Ramos (cell line): ENCODE results near the gene CHD9NB.
"Not testable (repeated sequence)": the region's sequence is repeated elsewhere in the genome, so short reads cannot be mapped to it uniquely, and the experiment has no call there.

Experiments
- in situ Hi-C: fragments of 300-500 bp; cut with MboI; formaldehyde crosslinking; loops from one replicate; pipeline ENCODE4 v1.14.3; 2022; ENCODE audit warnings: low sequenced_read_pairs; ENCODE audit not compliant: unreplicated experiment

The CHD9NB gene

DNA sequence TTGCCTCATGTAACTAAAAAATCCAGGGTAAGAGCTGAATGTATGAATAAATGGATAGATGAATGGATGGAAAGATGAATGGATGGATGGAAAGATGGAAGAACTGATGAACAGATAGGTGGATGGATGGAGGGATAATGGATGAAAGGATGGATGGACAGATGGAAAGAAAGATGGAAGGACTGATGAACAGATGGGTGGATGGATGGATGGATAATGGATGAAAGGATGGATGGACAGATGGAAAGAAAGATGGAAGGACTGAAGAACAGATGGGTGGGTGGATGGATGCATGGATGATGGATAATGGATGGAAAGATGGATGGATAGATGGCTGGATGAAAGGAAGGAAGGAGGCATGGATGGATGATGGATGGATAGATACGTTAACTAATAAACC is 11.9 kb downstream of the CHD9NB start:
- in situ Hi-C loops, result no loop called here

DNA sequence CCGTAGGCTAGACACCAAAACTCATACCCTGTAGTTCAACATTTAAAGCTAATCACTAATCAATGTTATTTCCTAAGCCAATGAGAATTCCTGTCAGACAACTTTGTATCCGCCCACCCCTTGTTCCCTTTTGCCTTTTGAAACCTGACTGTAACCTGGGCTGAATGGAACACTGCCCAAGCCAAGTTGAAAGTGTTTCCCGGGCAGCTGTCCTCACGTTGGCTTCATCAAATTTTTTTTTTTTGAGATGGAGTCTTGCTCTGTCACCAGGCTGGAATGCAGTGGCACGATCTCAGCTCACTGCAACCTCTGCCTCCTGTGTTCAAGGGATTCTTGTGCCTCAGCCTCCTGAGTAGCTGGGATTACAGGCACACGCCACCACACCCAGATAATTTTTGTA is 16.0 kb downstream of the CHD9NB start:
- in situ Hi-C loops, result not testable (repeated sequence)

DNA sequence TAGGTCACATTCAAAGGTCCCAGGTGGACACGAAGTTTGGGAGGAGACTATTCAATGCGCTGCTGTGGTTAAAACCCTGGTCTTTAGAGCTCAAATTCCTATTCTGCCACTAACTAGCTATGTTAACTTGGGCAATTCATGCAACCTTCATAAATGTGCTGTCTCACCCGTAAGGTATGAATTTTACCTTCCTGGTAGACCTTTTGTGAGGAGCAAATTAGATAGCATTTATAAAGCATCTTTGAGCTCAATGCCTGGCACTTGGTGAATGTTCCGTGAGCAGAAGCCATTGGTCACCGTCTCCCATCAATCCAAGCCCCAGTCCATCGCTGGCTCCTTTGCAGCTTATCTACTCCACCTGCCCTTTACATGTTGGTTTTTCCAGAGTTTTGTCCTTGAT is 16.6 kb downstream of the CHD9NB start:
- in situ Hi-C loops, result no loop called here

DNA sequence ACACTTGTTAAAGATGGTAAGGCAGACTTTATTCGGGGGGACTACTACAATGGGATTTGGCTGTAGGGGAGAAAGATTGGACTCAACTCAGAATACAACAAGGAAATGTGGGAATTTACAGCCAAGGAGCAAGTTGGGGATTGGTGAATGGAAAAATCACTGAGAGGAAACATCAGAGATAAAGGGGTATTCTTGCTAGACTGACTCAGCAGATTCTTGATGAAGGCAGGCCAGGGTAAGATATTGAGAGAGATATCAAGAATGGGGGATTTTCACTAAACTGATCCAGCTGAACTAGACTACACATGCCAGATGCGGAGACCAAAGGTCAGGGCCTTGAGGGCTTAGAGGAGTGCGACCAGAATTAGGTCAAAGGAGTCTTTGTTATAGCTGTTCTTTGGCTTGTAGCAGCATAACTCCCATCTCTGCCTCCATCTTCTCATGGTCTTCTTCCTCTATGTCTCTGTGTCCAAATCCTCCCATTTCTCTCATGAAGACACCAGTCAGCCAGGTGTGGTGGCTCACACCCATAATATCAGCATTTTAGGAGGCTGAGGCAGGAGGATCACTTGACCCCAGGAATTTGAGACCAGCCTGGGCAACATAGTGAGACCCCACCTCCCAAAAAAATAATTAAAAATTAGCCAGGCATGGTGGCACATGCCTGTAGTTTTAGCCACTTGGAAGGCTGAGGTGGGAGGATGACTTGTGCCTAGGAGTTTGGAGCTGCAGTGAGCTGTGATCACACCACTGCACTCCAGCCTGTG is 17.3 kb downstream of the CHD9NB start:
- in situ Hi-C loops, result no loop called here

DNA sequence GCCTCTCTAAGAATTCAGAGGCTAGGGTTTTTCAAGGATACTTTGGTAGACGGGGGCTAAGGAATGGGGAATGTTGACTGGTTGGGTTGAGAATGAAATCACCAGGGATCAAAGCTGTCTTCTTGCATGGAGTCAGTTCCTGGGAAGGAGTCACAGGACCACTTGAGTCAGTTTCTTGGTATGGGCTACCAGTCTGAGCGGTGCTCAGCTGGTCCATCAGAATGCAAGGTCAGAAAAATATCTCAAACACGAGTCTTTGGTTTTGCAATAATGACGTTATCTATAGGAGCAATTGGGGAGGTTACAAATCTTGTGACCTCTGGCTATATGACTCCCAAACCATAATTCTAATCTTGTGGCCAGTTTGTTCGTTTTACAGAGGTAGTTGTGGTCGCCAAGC is 18.4 kb downstream of the CHD9NB start:
- in situ Hi-C loops, result no loop called here

DNA sequence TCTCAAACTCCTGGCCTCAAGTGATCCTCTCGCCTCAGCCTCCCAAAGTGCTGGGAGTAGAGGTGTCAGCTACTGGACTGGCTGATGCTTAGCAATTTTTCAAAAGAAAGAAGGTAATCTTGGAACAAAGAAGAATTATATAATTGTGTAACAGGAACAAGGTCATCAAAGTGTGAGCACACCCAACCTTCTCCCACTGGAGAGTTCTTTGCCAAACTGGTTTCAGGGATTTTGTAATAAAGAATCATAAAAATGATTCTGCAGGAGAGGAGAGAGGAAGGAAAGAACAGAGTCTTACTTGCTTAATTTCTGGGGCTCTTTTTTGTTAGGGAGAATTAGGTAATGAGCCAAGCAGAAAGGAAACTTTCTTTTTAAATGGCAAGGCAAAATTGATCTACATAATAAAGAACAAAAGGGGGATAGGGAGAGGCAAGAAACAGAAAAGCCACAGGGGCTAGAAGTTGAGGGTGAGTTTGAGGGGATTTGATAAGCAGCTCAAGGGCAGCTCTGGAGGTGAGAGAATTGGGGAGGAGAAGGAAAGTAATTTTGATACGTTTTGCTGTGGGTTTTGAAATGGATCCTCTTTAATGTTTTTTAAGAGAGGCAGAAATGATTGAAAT is 21.3 kb downstream of the CHD9NB start:
- in situ Hi-C loops, result no loop called here

DNA sequence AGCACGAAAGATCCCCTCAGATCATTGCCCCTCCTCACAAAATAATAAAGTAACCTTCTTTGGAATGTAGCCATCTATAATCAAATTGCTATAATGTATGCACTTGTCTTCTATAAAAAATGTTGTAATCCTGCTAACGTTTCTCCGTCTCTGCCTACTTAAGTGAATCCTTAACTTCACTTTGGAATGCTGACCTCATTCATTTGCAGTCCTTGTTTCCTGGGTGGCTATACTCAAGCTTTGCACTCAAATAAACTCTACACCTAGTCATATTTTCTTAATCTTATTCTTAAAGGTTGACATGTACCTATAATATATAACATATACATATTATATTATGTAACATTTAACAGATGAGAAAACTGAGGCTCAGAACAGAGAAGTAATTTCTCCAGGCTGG is 22.7 kb downstream of the CHD9NB start:
- in situ Hi-C loops, result no loop called here

DNA sequence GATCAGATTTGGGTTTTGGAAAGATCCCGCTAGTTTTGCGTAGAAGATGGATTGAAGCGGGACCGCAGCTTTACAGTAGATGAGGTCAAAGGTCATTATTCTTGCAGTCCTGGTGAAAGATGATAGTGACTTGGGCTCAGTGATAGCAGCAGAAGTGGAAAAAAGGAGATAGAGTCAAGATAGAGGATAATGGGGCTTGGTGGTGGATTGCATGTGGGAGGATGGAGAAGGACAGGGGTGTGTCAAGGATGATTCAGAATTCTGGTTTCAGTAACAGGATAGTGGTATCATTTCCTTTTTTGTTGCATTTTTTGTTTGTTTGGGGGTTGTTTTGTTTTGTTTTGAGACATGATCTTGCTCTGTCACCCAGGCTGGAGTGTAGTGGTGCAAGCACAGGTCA is 28.7 kb downstream of the CHD9NB start:
- in situ Hi-C loops, result no loop called here

DNA sequence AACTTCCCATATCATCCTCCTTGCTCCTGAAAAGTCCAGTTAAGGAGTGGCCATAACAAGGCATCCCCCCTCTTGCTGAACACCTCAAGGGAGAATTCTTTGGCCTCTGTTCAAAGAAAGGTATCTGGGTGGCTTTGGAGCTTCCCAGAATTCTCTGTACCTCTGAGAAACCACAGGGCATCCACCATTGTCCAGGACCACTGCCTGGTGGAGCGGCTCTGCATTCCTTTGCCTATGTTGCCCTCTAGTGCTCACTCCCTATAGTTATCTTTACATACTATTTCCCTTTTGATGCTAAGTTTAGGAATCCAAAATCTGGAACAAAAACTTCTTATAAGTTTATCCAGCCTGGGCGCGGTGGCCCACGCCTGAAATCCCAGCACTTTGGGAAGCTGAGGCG is 30.3 kb downstream of the CHD9NB start:
- in situ Hi-C loops, result no loop called here

DNA sequence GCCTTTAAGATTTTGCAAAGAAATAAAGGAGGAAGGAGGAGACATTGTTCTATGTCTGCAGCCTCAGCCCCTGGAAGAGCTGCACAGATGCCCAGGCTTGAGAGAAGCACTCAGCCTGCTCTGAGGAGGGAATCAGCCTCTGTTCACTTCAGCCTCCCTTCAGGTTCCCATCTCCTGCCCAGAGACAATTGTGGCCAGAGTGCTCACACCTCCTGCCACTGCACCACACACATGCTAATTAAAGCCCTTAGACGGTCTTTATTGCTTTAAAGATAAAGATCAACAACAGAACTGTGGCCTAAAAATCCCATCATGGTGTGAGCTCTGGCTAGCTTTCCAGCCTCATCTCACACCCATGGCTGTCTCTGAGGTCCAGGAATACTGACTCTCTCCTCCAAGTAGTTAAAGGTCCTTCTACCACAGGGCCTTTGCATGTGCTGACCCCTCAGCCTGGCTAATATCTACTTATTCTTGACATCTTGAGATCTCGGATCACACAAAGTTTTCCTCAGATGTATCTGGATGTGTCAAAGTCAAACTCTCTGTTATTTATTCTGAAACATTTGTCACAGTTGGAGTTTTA is 33.8 kb downstream of the CHD9NB start:
- in situ Hi-C loops, result no loop called here

DNA sequence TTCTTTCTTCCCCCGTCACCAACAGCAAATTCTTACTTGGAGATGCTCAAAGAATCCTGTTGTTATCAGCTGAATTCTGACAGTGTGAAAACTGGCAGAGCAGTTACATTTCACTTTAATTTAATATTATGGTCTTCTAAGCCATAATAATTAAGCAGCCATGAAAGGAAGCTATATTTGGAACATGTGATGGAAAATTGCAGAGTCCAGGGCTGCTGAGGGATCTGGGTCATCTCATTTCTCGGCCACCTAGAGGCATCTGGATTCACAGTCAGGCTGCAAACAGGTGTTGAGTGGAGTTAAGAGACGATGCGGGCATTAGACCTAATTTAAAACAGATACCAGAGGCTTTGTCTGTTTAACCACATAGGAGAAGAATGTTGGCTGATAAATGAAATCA is 38.4 kb downstream of the CHD9NB start:
- in situ Hi-C loops, result no loop called here

DNA sequence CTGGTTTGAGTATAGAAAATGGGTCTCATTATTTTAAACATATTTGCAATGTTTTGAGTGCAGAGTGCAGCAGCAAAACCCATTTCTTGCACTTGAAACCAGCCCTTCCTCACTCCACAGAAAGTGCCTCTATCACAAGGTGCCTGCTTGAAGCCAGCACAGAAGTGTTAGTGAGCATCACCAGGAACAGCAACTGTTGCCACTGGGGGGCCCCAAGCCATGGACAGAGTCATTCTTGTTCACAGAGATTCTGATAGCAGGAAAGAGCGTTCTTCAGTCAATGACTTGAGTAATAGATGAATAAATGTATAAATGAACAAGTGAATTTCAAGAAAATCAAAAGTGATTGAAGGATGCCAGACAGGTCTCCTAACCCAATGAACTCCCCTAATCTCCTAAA is 45.6 kb downstream of the CHD9NB start:
- in situ Hi-C loops, result no loop called here

DNA sequence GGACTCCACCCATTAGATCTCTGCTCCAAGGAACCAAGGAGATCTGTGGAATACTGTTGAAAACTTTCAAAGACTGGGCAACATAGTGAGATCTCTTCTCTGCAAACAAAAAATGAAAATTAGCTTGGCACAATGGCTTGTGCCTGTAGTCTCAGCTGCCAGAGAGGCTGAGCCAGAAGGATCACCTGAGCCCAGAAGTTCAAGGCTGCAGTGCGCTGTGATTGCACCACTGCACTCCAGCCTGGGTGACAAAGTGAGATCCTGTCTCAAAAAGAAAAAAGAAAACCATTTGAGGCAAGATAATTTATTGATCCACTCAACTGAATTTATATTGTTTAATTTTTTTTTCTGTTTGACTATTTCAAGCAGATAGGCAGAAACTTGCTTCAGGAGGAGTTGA is 54.8 kb downstream of the CHD9NB start:
- in situ Hi-C loops, result no loop called here

DNA sequence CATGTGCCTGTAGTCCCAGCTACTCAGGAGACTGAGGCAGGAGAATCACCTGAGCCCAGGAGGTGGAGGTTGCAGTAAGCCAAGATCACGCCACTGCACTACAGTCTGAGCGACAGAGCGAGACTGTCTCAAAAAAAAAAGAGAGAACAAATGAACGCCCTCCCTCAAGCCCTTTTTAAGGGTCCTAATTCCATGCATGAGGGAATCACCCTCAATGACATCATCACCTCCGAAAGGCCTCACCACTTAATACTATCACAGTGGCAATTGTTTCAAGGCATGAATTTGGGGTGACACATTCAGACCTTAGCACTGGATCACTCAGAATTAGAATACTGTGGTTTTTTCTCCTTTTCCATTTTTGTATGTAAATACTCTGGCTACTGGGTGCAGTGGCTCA is 57.8 kb downstream of the CHD9NB start:
- in situ Hi-C loops, result no loop called here

DNA sequence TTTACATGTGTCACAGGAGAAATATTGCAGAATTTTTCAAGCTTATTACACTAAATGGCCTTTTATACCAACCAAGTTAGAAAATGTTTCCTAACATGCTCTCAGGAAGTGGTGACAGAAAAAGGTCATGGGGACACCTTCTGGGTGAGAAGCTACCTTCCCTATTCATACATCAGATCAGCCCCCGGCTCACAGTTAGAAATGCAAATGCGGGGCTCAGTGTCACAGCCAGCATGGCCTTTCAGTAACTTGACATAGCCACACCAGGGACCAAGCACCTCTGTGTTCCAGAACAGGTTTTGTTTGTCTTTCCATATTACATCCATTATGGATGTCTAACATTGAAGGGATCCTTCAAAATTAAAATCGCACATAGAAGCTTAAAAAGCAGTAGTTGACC is 59.5 kb downstream of the CHD9NB start:
- in situ Hi-C loops, result no loop called here

DNA sequence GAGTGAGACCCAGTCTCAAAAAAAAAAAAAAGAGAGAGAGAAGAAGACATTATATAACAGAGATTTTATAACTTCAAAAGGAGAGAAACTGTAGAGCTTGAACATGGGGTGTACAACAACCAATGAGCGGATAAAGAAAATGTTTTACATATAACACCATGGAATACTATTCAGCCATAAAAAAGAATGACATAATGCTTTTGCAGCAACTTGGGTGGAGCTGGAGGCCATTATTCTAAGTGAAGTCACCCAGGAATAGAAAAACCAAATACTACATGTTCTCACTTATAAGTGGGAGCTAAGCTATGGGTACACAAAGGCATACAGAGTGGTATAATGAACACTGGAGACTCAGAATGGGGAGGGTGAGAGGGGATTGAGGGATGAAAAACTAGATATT is 61.1 kb downstream of the CHD9NB start:
- in situ Hi-C loops, result no loop called here
